GM21360 (cell line): Measurements from ENCODE around the gene MMP11.

Experiments used
- ATAC-seq: cut with Tn5 transposase; IDR thresholded peaks from one replicate; pipeline ENCODE4 v1.9.1; 2021; ENCODE audit warnings: mild to moderate bottlenecking, moderate library complexity; ENCODE audit not compliant: unreplicated experiment

Gene MMP11

GRCh38 chr22:23780146-23780748, 7.6 kb downstream of the MMP11 start:
- ATAC-seq: no peak

GRCh38 chr22:23781065-23781464, 8.4 kb downstream of the MMP11 start:
- ATAC-seq: no peak

- ATAC-seq: no peak
Observed at GRCh38 chr22:23781511-23782183, 9.0 kb downstream of the MMP11 start.

GRCh38 chr22:23782252-23782651, 9.6 kb downstream of the MMP11 start:
- no peak for ATAC-seq

- no peak for ATAC-seq
Observed at GRCh38 chr22:23782703-23783102, 10.1 kb downstream of the MMP11 start.

- ATAC-seq: no peak
Observed at GRCh38 chr22:23783265-23784150, 10.9 kb downstream of the MMP11 start.

- no peak for ATAC-seq
Observed at GRCh38 chr22:23784215-23784732, 11.6 kb downstream of the MMP11 start.

GRCh38 chr22:23786261-23786710, 13.6 kb downstream of the MMP11 start:
- ATAC-seq: no peak

GRCh38 chr22:23786752-23787599, 14.3 kb downstream of the MMP11 start, which contains the start of gene SMARCB1:
Gene SMARCB1 (plus strand): TSS chr22:23786966. CDS start chr22:23787170, 204 bp downstream.
- peak; percentile 70 for ATAC-seq

GRCh38 chr22:23787600-23787896, 14.9 kb downstream of the MMP11 start:
- ATAC-seq: no peak

- ATAC-seq: no peak
Observed at GRCh38 chr22:23787910-23788309, 15.3 kb downstream of the MMP11 start.

- no peak for ATAC-seq
Observed at GRCh38 chr22:23789121-23789520, 16.5 kb downstream of the MMP11 start.

- no peak for ATAC-seq
Observed at GRCh38 chr22:23789638-23790037, 17.0 kb downstream of the MMP11 start.

- ATAC-seq: no peak
Observed at GRCh38 chr22:23790819-23791737, 18.4 kb downstream of the MMP11 start.

- ATAC-seq: no peak
Observed at GRCh38 chr22:23791738-23792645, 19.3 kb downstream of the MMP11 start.

GRCh38 chr22:23793326-23793725, 20.7 kb downstream of the MMP11 start:
- no peak for ATAC-seq

GRCh38 chr22:23796461-23796860, 23.8 kb downstream of the MMP11 start:
- ATAC-seq: no peak
